RWPE1 (cell line): Measurements from ENCODE around the gene IL18BP.

ENCODE experiments used
- CTCF ChIA-PET: fragments of 350-600 bp; sonication (Branson Sonifier 250); formaldehyde crosslinking; extraction: SDS; loops from one replicate; lab custom pipeline; 2021; lab: Yijun Ruan, JAX
- POLR2A ChIA-PET: fragments of 400-600 bp; formaldehyde crosslinking; extraction: SDS; loops from one replicate; lab custom pipeline; 2020; ENCODE audit warnings: antibody characterized with exemption; ENCODE audit not compliant: low non-redundant PET; lab: Yijun Ruan, JAX
- DNase-seq: peaks from one replicate; pipeline ENCODE4 v3.0.0; 2012; ENCODE audit warnings: low spot score
- H3K27ac ChIP-seq: fragments of 450-650 bp; 2 replicates; pipeline ENCODE4 v1.5.1; 2017
- CTCF ChIP-seq: fragments of 450-650 bp; conservative IDR thresholded peaks from 2 replicates; pipeline ENCODE4 v1.5.1; 2017; ENCODE audit warnings: low read depth, mild to moderate bottlenecking

The IL18BP gene

GRCh38 chr11:71992136-71992730, 6.5 kb upstream of the IL18BP start:
- no peak for TF ChIP-seq CTCF
- POLR2A ChIA-PET: no interaction called here

GRCh38 chr11:71994786-71995185, 3.9 kb upstream of the IL18BP start:
- TF ChIP-seq CTCF: no peak
- CTCF ChIA-PET: interaction anchor here (0.7 kb wide), 1 partner anchor 43 kb away, joined by 3 read pairs; no protein-coding TSS in a partner anchor
- POLR2A ChIA-PET: interaction anchor here (0.5 kb wide), 1 partner anchor 171 kb away, joined by 4 read pairs; no protein-coding TSS in a partner anchor
- DNase-seq: no peak
- no peak overlapping the region for H3K27ac ChIP-seq

More at GRCh38 chr11:71992136-71992730, 6.5 kb upstream of the IL18BP start:
- CTCF ChIA-PET: no interaction called here
- H3K27ac ChIP-seq: no peak overlapping the region
- DNase-seq: no peak

GRCh38 chr11:71995726-71996291, 2.9 kb upstream of the IL18BP start:
- ChIA-PET POLR2A (no interaction called here), CTCF (no interaction called here)

GRCh38 chr11:71996517-71996916, 2.2 kb upstream of the IL18BP start:
- ChIA-PET CTCF (no interaction called here), POLR2A (no interaction called here)
- TF ChIP-seq CTCF: no peak
- H3K27ac ChIP-seq: no peak overlapping the region
- DNase-seq: no peak

More at GRCh38 chr11:71995726-71996291, 2.9 kb upstream of the IL18BP start:
- H3K27ac ChIP-seq: no peak overlapping the region
- no peak for DNase-seq
- TF ChIP-seq CTCF: no peak

- DNase-seq: no peak
- ChIA-PET CTCF (no interaction called here), POLR2A (no interaction called here)
- no peak for TF ChIP-seq CTCF
- H3K27ac ChIP-seq: no peak overlapping the region
These were observed 1.8 kb upstream of the IL18BP start for GRCh38 chr11:71996946-71997345.

- H3K27ac ChIP-seq: no peak overlapping the region
- no peak for TF ChIP-seq CTCF
- DNase-seq: no peak
- ChIA-PET CTCF (interaction anchor here (1.2 kb wide), 1 partner anchor 185 kb away, joined by 5 read pairs; no protein-coding TSS in a partner anchor), POLR2A (no interaction called here)
These were observed 1.1 kb upstream of the IL18BP start for GRCh38 chr11:71997594-71997993.
